UCSD-AML1 (cell line): ENCODE data around the gene RBPMS2.

Experiments
- DNase-seq: peaks from one replicate; lab custom pipeline; 2025; ENCODE audit not compliant: unreplicated experiment; lab: John Stamatoyannopoulos, UW

The RBPMS2 gene

GRCh38 chr15:64783796-64784195, 8.4 kb upstream of the RBPMS2 start:
- no peak for DNase-seq

- DNase-seq, result no peak
These were observed 7.4 kb upstream of the RBPMS2 start for GRCh38 chr15:64782751-64783150.

- DNase-seq, result no peak
These were observed 5.9 kb upstream of the RBPMS2 start for GRCh38 chr15:64781299-64781698.

GRCh38 chr15:64780600-64781156, 5.3 kb upstream of the RBPMS2 start:
- DNase-seq, result no peak

DNA sequence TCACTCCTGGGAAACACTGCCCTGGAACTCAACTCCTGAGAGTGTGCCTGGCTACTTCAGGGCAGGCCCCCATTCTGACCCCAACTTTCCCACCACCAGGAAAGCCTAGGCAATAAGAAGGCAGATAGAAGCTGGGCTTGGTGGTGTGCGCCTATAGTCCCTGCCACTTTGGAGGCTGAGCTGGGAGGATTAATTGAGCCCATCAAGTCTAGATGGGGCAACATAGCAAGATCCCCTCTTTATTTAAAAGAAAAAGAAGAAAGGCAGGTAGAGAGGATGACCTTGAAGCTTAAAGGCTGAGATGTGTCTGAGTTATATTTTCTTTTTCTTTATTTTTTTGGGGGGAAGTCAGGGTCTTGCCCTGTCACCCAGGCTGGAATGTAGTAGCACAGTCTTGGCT, 4.2 kb upstream of the RBPMS2 start:
- DNase-seq, result no peak

DNA sequence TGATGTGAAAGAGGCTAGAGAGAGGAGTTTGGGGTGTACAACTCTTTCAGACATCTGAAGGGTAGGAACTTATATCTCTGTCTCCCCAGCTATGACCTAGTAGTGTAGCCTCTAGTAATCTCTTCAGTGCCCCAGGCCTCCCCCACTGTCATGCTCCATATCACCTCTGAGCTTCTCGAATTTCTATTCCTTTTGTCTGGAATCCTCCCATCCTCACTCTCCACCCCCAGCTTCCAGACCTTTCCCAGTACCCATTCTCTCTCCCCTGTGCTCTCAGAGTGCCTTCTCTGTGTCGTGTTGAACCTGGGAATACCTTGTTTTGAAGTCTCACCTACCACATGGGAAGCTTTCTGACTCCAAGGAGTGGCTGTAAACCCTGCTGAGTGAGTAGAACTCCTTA, 3.6 kb upstream of the RBPMS2 start:
- no peak for DNase-seq

DNA sequence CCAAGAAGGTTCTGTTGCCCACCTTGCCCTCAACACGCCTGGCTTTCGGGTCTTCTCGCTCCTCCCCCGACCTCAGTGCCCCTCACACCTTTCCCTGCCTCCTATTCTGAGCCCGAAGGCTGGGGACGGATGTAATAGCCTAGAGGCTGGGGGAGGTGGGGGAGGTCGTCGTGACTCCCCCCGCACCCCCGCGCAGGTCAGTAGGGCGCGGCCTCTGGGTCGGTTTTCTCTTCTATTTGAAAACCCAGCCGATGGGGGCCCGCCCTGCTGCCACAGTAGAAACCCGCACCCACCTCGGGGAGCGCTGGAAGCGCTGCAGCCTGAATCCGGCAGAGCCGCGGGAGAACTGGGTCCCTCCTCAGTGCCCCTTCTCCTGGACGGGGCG, 1.0 kb upstream of the RBPMS2 start:
- DNase-seq, result no peak

- DNase-seq, result no peak
These were observed 528 bp downstream of the RBPMS2 start for GRCh38 chr15:64774629-64775493.

DNA sequence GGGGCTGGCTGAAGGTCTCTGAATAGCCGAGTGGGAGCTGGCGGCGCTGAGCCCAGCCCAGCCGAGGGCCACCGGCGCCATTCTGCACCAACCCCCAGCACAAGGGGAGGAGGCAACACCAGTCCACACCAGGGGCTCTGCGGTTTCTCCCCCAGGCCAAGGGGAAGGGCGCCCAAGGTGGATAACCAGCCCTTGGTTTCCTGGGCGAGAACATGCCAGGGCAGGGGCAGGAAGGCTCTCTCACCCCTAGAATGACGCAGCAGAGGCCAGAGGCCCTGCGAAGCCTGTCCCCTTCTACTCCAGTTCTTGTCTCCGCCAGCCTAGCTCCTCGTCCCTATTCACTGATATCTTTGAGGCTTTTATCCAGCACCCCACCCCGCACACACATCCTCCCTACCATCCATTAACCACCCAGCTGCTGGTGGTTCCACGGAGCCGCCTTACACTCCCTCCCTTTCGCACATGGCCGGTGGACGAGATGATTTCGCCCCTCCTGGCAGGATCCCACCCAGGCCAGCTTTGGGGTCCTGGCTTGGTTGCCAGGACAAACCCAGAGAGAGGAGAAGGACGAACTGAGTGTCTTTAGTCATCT, 1.3 kb downstream of the RBPMS2 start:
- no peak for DNase-seq

- DNase-seq, result no peak
These were observed 1.8 kb downstream of the RBPMS2 start for GRCh38 chr15:64773606-64774005.

- no peak for DNase-seq
These were observed 2.4 kb downstream of the RBPMS2 start for GRCh38 chr15:64772964-64773363.

DNA sequence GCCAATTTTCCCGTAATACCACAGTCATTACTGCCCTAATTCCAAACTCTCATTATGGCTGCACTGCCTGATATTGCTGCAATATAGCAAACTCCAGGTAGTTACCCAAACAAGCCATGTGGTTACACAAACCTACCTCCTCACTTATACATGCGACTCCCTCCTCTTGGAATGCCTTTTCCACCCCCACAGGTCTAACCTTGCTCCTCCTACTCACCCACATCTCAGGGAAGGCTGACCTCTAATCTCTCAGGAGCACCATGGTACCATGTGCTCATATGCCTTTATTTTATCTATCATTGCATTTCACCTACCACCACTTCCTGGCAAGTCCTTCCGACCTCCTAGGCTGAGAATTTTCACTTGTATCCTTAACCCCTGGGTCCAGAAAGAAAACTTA, 2.9 kb downstream of the RBPMS2 start:
- DNase-seq, result no peak

GRCh38 chr15:64770626-64771025, 4.8 kb downstream of the RBPMS2 start:
- DNase-seq, result no peak

DNA sequence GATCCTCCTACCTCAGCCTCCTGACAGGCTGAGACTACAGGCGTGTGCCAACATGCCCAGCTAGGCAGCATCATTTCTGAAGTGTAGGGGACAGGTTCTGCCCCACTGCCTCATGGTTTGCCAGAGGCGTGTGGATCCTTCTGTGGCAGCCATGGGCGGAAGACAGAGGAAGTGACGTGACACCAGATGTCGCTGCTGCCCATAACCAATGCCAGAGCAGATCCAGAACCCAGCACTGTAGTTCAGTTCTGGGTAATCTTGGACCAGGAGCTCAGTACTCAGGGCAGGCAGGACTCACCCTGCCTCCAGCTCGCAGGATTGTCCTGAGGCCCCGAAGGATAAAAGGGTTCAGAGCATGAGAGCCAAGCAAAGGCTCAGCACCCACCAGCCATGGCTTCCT, 8.2 kb downstream of the RBPMS2 start:
- no peak for DNase-seq

- DNase-seq, result no peak
These were observed 9.3 kb downstream of the RBPMS2 start for GRCh38 chr15:64766058-64766457.

DNA sequence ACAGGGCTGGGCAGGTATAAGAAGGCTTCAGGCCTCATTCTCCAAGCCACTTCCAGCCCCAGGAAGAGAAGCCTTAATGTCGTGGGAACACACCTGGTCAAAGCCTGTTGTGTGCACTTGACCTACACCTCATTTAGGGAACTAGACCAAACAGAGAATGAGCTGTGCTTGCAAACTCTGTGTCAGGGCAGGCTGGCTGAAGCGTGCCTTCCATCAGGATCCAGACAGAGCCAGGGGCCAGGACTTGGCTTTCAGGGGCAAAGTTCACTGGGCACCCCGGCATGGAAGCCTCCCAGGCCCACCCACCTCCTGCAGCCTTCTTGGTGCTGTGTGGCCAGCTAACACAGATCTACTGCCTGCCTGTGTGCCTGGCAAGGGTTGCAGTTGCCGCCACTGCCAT, 11.5 kb downstream of the RBPMS2 start:
- no peak for DNase-seq

DNA sequence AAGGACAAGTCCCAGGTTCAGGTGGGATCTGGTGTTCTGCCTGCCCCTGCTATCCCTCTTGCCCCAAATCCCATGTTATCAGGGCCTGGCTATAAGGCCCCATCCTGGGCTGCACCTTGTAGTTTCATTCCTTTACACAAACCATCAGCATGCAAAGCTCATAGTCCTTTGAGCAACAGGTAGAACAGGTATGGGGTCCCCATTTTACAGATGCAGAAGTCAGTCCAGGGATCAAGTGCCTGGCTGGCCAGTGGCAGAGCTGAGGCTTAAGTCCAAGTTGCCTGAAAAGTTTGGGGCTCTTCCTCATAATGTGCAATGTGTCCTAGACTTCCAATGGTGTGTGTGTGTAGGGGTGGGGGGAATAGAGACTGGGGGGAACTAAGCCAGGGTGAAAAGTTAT, 11.9 kb downstream of the RBPMS2 start:
- no peak for DNase-seq

DNA sequence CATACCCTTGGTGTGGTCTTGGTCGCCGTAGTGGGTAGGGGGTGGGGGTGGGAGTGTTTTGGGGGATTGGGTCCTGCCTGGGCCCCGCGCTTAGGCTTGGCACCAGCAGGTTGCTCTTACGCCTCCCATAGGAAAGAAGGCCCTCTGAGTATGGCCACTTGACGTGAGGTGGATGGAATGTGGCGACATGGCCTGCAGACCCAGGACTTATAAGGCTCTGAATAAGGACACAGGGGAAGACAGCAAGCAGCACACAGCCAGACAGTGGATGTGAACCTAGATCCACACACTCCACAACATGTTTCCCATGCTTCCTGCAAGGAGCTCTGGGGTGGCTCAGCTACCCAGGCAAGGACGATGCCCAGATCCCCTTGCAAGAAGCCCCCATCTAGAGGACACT, 12.4 kb downstream of the RBPMS2 start:
- no peak for DNase-seq

DNA sequence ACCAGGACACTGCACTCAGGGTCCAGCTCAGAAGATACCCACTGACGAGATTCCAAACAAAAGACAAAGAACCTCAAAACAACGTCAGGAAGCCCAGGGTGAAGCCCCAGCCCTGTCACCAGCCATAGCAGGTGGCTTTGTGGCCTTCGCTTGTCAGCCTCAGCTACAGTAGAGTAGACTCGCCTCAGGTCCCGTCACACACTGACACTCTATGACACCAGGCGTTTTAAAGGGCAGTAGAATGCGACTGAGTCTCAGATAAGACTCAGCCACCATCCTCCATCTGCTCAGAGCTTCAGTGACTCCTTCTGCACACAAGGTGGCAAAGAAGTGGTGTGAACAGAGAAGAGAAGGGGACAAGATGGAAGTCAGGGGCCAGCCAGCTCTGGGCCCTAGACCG, 12.8 kb downstream of the RBPMS2 start:
- no peak for DNase-seq

DNA sequence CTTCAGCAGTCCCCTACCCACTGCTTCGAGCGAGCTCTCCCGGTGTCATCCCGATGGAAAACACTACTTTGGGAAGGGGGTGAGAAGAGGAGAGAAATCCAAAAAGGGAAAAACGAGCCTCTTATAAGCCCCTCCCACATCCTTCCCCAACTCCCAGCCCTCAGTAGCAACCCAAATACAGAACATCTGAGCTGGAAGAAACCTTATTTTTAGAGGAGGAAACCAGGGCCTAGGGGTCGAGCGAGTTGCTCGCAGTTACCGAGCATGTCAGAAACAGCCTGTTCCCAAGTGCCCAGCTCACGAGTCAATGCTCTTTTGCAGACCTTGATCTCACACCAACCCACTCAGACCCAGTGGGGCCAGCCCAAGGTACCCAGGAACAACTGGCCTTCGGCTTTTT, 14.2 kb downstream of the RBPMS2 start:
- no peak for DNase-seq

GRCh38 chr15:64760056-64760455, 15.3 kb downstream of the RBPMS2 start:
- no peak for DNase-seq

DNA sequence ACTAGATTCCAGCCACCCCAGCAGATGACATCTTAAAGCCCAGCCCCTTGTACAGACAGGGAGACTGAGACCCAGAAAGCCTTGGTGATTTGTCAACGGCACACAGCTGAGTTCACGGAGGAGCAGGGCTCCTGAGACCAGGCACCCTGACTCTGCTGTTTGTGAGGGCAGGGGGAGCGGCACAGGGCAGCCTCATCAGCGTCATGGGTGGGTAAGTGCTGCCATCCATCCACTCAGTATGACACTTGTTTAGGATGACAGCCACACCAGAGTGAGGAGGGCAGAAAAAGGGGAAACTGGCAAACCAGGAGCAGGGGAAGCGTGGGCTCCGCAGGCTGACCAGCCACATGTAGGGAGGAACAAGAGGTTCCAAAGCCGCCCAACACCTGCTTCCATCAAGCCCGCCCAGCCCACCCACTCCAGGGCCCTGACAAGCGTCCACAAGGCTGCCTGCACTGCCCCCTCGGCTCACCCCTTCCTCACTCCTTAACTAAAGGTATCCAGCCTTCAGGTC, 19.9 kb downstream of the RBPMS2 start:
- no peak for DNase-seq
